KMS-11 (cell line): ENCODE results near the gene PDGFA.
A peak's percentile ranks its signal among the peaks of the same experiment; 100 is the strongest.

Source experiments
- H2AFZ ChIP-seq: fragments of 200-600 bp; sonication (generic); 2 replicates; pipeline ENCODE4 v1.6.1; 2016; ENCODE audit warnings: antibody characterized with exemption, mixed run types, low read depth
- H3K27ac ChIP-seq: fragments of 200-600 bp; sonication (generic); 2 replicates; pipeline ENCODE4 v1.6.1; 2016; ENCODE audit warnings: mild to moderate bottlenecking, mixed run types
- H3K27me3 ChIP-seq: fragments of 200-600 bp; sonication (generic); 2 replicates; pipeline ENCODE4 v1.6.1; 2017; ENCODE audit warnings: mild to moderate bottlenecking, low read depth, mixed run types, moderate library complexity; ENCODE audit not compliant: insufficient read depth
- H3K36me3 ChIP-seq: fragments of 200-600 bp; sonication (generic); 2 replicates; pipeline ENCODE4 v1.6.1; 2017; ENCODE audit warnings: mild to moderate bottlenecking, mixed run types; ENCODE audit not compliant: insufficient read depth
- H3K4me1 ChIP-seq: fragments of 200-600 bp; sonication (generic); 2 replicates; pipeline ENCODE4 v1.6.1; 2016; ENCODE audit warnings: mild to moderate bottlenecking, low read depth, mixed run types; ENCODE audit not compliant: poor library complexity, severe bottlenecking
- H3K4me2 ChIP-seq: fragments of 200-600 bp; sonication (generic); 2 replicates; pipeline ENCODE4 v1.7.0; 2016; ENCODE audit warnings: mild to moderate bottlenecking, mixed run types
- H3K4me3 ChIP-seq: fragments of 200-600 bp; sonication (generic); IDR thresholded peaks from 2 replicates; pipeline ENCODE4 v1.6.1; 2017; ENCODE audit warnings: low read depth, low read length, mixed read lengths; ENCODE audit not compliant: insufficient read depth
- H3K79me2 ChIP-seq: fragments of 200-600 bp; sonication (generic); 2 replicates; pipeline ENCODE4 v1.6.1; 2016; ENCODE audit warnings: low read depth, mixed run types; ENCODE audit not compliant: insufficient read depth
- H3K9ac ChIP-seq: fragments of 200-600 bp; sonication (generic); 2 replicates; pipeline ENCODE4 v1.6.1; 2016; ENCODE audit warnings: mild to moderate bottlenecking, mixed run types
- H4K20me1 ChIP-seq: fragments of 200-600 bp; sonication (generic); 2 replicates; pipeline ENCODE4 v1.6.1; 2016; ENCODE audit warnings: mild to moderate bottlenecking, mixed run types; ENCODE audit not compliant: insufficient read depth
- TF ChIP-seq, protein P1 (sequence below): fragments of 200-600 bp; sonication (generic); conservative IDR thresholded peaks from 2 replicates; pipeline ENCODE4 v1.6.1; 2017; ENCODE audit warnings: low read depth, mild to moderate bottlenecking, antibody characterized with exemption, low read length, moderate library complexity, mixed read lengths

PDGFA gene

DNA sequence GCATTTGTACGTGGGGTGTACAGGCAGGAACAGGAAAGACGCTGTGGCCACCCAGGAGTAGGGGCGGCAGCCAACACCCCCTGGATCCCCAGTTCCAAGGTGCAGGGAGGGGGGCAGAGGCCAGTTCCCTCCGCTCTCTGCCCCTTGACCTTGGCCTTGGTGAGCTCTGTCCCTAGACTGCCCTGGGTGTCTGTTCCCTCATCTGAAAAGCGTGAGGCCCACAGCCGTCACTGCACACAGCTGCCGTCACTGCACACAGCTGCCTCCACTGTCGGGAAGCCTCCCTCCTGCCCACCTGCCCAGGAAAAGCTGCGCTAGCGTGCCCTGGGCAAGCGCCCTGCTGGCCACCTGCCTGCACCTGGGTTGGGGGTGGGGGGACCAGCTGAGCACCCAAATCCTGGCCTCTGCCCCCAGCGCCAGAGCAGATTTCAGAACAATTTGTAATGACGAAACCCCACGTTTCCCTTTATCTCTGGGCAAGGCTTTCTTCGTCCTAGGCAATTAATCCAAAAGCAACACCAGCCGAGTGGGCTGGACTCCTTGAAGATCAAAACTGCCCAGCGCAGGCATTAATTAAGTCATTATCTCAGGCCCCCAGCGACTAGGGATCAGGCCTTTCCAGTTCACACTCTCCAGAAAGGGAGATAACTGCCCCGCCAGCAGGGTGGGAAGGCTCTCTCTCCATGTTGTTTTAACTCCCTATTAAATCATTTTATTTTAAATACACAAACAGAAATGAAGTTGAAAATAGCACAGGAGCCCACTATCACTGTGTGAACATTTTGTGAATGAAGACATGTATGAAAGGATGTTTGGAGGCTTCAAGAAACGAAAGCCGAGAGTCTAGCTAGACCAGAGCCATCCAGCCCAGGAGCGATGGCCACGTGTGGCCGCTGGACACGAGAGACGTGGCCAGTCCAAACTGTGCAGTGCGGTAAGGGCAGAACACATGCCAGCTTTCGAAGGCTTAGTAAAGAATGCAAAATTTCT is 4.0 kb upstream of the PDGFA start:
- Histone ChIP-seq H3K4me2 (no peak overlapping the region), H3K79me2 (no peaks in the 10 kb centered on the region), H3K27me3 (peaks cover 53% of the 10 kb centered on the region), H4K20me1 (no peaks in the 10 kb centered on the region), H2AFZ (no peak overlapping the region), H3K4me3 (no peak overlapping the region), H3K36me3 (no peaks in the 10 kb centered on the region), H3K9ac (no peak overlapping the region), H3K27ac (no peak overlapping the region), H3K4me1 (peaks cover 7% of the 10 kb centered on the region)
- TF ChIP-seq, protein P1, sequence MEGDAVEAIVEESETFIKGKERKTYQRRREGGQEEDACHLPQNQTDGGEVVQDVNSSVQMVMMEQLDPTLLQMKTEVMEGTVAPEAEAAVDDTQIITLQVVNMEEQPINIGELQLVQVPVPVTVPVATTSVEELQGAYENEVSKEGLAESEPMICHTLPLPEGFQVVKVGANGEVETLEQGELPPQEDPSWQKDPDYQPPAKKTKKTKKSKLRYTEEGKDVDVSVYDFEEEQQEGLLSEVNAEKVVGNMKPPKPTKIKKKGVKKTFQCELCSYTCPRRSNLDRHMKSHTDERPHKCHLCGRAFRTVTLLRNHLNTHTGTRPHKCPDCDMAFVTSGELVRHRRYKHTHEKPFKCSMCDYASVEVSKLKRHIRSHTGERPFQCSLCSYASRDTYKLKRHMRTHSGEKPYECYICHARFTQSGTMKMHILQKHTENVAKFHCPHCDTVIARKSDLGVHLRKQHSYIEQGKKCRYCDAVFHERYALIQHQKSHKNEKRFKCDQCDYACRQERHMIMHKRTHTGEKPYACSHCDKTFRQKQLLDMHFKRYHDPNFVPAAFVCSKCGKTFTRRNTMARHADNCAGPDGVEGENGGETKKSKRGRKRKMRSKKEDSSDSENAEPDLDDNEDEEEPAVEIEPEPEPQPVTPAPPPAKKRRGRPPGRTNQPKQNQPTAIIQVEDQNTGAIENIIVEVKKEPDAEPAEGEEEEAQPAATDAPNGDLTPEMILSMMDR = no peak

GRCh38 chr7:522951-523314 is 3.3 kb upstream of the PDGFA start:
- no peaks in the 10 kb centered on the region for H3K79me2 ChIP-seq
- H3K4me3 ChIP-seq = no peak overlapping the region
- no peaks in the 10 kb centered on the region for H3K36me3 ChIP-seq
- H3K27ac ChIP-seq = no peak overlapping the region
- peaks cover 58% of the 10 kb centered on the region for H3K27me3 ChIP-seq
- peaks cover 7% of the 10 kb centered on the region for H3K4me1 ChIP-seq
- H4K20me1 ChIP-seq = no peaks in the 10 kb centered on the region
- no peak overlapping the region for H3K9ac ChIP-seq
- H3K4me2 ChIP-seq = no peak overlapping the region
- H2AFZ ChIP-seq = no peak overlapping the region
- TF ChIP-seq, protein P1 = no peak

DNA sequence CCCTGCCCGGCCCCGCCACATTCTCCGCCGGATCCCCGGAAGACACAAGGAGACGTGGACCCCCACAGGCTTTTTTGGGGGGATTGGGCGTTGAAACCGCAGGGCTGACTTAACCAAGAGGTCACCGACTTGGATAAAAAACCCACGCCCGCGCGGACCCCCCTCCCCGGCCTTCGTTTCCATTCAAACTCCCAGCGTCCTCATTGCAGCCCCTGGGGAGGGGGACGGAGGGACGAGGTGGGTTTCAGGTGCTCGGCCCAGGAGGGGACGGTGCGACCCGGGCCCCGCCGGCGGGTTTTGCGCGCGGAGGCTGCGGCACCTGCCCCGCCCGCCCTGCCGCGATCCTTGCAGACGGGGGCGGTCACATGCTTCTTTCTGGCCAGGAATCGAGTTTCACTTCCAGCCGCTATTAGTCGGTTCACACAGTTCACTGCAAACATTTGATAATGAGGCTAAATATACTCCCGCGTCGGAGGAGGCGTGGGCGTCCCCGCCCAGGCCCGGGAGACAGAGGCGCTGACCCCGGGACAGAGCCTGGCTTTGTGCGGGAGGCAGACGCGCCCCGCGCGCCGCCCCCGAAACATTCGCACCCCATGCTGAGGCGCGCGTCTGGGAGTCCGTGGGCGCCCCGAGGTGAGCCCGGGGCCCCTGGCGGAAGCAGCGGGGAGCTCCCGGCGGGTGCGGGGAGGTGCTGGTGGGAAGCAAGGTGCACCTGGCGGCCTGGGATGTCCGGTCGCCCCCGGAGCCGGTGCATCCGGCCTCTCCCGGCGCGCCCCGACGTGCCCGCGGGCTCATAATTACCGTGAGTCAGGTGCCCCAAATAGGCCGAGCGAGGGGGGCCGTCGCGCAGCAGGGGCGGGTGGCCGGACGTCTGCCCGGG is 2.7 kb upstream of the PDGFA start:
- Histone ChIP-seq H3K4me2 (peak overlapping the region; percentile 21; the same call in 1 of the 2 replicates), H3K27ac (no peak overlapping the region), H4K20me1 (no peaks in the 10 kb centered on the region), H3K4me1 (peaks cover 7% of the 10 kb centered on the region), H3K36me3 (no peaks in the 10 kb centered on the region), H2AFZ (peak overlapping the region; percentile 22; the same call in 1 of the 2 replicates), H3K9ac (no peak overlapping the region), H3K79me2 (no peaks in the 10 kb centered on the region), H3K27me3 (peaks cover 62% of the 10 kb centered on the region), H3K4me3 (no peak overlapping the region)
- TF ChIP-seq, protein P1 = no peak

- H3K27ac ChIP-seq = no peak overlapping the region
- H3K4me2 ChIP-seq = peak overlapping the region; percentile 21; the same call in 1 of the 2 replicates
- TF ChIP-seq, protein P1 = no peak
- H3K27me3 ChIP-seq = peaks cover 62% of the 10 kb centered on the region
- no peaks in the 10 kb centered on the region for H3K36me3 ChIP-seq
- H2AFZ ChIP-seq = no peak overlapping the region
- H3K79me2 ChIP-seq = no peaks in the 10 kb centered on the region
- H3K4me3 ChIP-seq = no peak overlapping the region
- no peak overlapping the region for H3K9ac ChIP-seq
- H3K4me1 ChIP-seq = peaks cover 7% of the 10 kb centered on the region
- H4K20me1 ChIP-seq = no peaks in the 10 kb centered on the region
These were observed 1.8 kb upstream of the PDGFA start for GRCh38 chr7:521221-522070.
